GM12878 (cell line): Measurements from ENCODE around the gene PLEKHG2. TPM values are rescaled to one million over a fixed set of nuclear protein-coding genes. Genes with fewer than 3 reads are reported as not detected.

ENCODE experiments used
- ETV6 ChIP-seq, 2 experiments: fragments of 450-650 bp in 1 of 2; IDR thresholded peaks in 1 of 2; conservative IDR thresholded peaks in 1 of 2; 2 replicates each; pipeline ENCODE4 v1.6.1; 2014; ENCODE audit warnings: antibody characterized with exemption in 1 of 2, borderline replicate concordance in 1 of 2, low read depth in 1 of 2, mild to moderate bottlenecking in 1 of 2, moderate library complexity in 1 of 2
- PAX8 ChIP-seq: fragments of 450-650 bp; IDR thresholded peaks from 2 replicates; pipeline ENCODE4 v1.6.1; 2017; ENCODE audit warnings: mild to moderate bottlenecking, moderate library complexity
- ZNF24 ChIP-seq: fragments of 450-650 bp; IDR thresholded peaks from 2 replicates; pipeline ENCODE4 v1.6.1; 2017; ENCODE audit warnings: antibody characterized with exemption, mild to moderate bottlenecking
- ZNF592 ChIP-seq: fragments of 450-650 bp; IDR thresholded peaks from 2 replicates; pipeline ENCODE4 v1.6.1; 2017; ENCODE audit warnings: mild to moderate bottlenecking, moderate library complexity
- ZZZ3 ChIP-seq: IDR thresholded peaks from 2 replicates; pipeline ENCODE4 v1.6.1; 2011; ENCODE audit warnings: low read depth; ENCODE audit not compliant: control insufficient read depth, insufficient read length
- polyA plus RNA-seq, 11 experiments: library from polyadenylated mRNA; depleted of rRNA in 4 of 11; unstranded in 6 of 11; stranded (reverse) in 5 of 11; fragments of >200 nt; fragmentation: Nextera tagmentation in 4 of 11; fragmentation: Illumina TruSeq in 1 of 11; extraction: Ambion mirVana in 4 of 11; extraction: Trizol in 1 of 11; gene quantifications; 1 replicate in 1 of 11; 2 replicates in 10 of 11; pipeline versions ENCODE4 v1.2.1 to v1.2.3, GENCODE V29; 2011 to 2016; ENCODE audit warnings: inconsistent platforms in 2 of 11, missing spikeins in 2 of 11, low read depth in 1 of 11
- total RNA-seq, 4 experiments: library from RNA; depleted of rRNA in 3 of 4; stranded (reverse); fragments of >200 nt in 3 of 4; fragmentation: Illumina TruSeq in 1 of 4; extraction: Trizol in 1 of 4; gene quantifications; 2 replicates each; pipeline versions ENCODE4 v1.2.1 to v1.2.3, GENCODE V29; 2013 to 2021
- TF ChIP-seq, protein P1 (sequence below): fragments of 450-650 bp; formaldehyde crosslinking; IDR thresholded peaks from 2 replicates; pipeline ENCODE4 v1.4.0; 2022; ENCODE audit warnings: mild to moderate bottlenecking, moderate library complexity

The PLEKHG2 gene
- total and polyA plus RNA-seq, 10 of the 15 experiments (the other 5 are each of a cell fraction or from before 2014, with no cell fraction given), result 3.0 to 62.5 (median 17.2) TPM

DNA sequence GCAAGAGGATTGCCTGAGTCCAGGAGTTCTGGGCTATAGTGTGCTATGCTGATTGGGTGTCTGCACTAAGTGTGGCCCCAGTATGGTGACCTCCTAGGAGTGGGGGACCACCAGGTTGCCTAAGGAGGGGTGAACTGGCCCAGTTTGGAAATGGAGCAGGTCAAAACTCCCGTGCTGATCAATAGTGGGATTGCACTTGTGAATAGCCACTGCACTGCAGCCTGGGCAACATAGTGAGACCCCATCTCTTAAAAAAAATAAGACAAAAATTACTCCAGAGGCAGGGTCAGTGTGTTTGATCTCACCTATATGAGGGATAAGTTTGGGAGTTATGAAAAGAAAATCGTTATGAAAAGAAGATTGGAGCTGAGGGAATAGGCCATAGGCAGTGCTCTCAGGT, 43.3 kb upstream of the PLEKHG2 start (continued):
- TF ChIP-seq, protein P1, sequence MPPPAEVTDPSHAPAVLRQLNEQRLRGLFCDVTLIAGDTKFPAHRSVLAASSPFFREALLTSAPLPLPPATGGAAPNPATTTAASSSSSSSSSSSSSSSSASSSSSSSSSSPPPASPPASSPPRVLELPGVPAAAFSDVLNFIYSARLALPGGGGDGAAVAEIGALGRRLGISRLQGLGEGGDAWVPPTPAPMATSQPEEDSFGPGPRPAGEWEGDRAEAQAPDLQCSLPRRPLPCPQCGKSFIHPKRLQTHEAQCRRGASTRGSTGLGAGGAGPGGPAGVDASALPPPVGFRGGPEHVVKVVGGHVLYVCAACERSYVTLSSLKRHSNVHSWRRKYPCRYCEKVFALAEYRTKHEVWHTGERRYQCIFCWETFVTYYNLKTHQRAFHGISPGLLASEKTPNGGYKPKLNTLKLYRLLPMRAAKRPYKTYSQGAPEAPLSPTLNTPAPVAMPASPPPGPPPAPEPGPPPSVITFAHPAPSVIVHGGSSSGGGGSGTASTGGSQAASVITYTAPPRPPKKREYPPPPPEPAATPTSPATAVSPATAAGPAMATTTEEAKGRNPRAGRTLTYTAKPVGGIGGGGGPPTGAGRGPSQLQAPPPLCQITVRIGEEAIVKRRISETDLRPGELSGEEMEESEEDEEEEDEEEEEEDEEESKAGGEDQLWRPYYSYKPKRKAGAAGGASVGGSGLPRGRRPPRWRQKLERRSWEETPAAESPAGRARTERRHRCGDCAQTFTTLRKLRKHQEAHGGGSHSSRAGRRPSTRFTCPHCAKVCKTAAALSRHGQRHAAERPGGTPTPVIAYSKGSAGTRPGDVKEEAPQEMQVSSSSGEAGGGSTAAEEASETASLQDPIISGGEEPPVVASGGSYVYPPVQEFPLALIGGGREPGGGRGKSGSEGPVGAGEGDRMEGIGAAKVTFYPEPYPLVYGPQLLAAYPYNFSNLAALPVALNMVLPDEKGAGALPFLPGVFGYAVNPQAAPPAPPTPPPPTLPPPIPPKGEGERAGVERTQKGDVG (CRISPR knock-in tag), result no peak
- TF ChIP-seq ZZZ3 (no peak), PAX8 (no peak), ZNF592 (no peak), ETV6 (conservative IDR thresholded peaks at IDR 0.05 in 1 of 2, IDR thresholded peaks at IDR 0.05 in 1 of 2; ENCODE audit: borderline replicate concordance in 1 of 2, low read depth in 1 of 2) (no peak), ZNF24 (no peak)
